Stimulated activated CD4-positive, alpha-beta T cell treated with anti-CD3 and anti-CD28 coated beads, Interleukin-15, amount 100 ng/mL, for 48 hours (primary cell): Measurements from ENCODE around the gene HBM.
"Not testable (repeated sequence)": the region's sequence is repeated elsewhere in the genome, so short reads cannot be mapped to it uniquely, and the experiment has no call there.

Experiments
- DNase-seq, 2 donors: peaks; one replicate each; pipeline ENCODE4 v3.0.0-alpha.2; 2020; ENCODE audit warnings: low read depth in 2 of 2

Gene HBM, protein sequence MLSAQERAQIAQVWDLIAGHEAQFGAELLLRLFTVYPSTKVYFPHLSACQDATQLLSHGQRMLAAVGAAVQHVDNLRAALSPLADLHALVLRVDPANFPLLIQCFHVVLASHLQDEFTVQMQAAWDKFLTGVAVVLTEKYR

DNA sequence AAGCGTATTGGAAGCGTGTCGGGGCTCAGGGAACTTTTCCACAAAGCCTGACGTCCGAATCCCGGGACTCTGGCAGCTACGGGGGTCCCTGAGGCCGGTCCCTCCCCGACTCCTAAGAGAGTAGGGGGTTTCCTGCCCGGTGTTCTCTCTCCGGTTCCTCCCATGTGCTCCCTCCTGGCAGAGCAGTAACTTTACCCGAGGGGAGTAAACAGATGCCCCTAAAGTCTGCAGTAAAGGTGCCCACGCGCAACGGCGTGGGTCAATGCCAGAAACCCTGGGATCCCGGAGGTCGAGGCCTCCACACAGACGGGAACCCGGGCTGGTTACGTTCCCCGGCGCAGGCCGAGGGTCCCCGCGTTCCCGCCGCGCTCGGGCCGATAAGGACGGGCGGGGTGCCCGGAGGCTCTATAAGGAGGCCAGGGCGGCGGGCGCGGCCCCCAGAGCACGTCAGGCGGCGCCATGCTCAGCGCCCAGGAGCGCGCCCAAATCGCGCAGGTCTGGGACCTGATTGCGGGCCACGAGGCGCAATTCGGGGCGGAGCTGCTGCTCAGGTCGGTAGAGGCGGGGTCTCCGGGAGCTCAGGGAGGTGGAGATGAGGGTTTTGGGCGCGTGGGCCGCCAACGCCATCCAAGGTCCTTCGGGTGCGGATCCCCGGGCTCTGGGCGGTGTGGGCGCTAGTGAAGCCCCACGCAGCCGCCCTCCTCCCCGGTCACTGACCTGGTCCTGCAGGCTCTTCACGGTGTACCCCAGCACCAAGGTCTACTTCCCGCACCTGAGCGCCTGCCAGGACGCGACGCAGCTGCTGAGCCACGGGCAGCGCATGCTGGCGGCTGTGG lies at the start of gene HBM:
Gene HBM (plus strand): TSS at position 440 of the 836 bp plus-strand sequence. CDS start 20 bp downstream, at position 460.
- DNase-seq = no peak

GRCh38 chr16:116015-116414 lies 49.8 kb upstream of the HBM start:
- no peak for DNase-seq

DNA sequence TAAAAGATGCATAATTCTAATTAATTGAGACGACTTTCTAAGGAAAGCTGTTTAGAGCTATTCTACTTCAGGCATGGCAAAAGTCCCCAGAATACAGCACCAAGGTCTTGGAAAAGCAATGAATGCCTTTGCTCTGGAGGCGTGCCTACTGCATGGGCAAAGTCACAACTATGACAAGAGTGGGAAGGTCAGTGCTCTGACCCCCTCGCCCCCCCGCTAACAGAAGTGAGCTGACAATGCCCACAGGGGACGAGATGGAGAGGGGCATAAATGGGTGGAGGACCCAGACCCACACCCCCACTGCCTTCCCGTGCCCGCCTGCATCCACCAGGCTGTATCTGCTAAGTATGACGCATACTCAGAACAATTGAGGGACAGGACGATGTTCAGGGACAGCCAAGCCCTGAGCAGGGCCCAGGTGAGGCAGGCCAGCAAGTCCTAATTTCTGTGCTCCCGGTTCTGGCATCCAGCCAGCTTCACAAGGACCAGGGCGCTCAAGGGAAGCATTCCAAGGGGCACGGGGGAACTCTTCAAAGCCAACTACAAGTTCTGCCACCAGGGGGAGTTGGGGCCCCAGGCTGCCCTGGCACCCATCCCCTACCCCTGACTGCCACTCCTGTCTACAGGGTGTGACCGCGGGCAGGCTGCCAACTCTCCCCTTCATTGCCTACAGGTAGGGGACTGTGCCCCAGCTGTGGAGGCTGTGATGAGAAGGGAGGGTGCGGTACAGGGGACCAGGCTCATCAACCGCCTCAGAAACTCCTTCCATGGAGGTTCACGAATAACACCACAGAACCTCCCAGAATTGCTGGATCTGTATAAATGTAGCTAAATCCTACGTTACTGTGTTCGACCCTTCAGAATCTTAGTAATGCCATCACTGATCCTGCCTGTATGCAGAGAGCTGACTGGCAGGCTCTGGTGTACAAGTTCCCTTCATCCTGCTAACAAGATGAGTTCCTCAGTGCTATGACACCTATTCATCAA lies 48.1 kb upstream of the HBM start:
- DNase-seq = peak; percentile 39 to 40

DNA sequence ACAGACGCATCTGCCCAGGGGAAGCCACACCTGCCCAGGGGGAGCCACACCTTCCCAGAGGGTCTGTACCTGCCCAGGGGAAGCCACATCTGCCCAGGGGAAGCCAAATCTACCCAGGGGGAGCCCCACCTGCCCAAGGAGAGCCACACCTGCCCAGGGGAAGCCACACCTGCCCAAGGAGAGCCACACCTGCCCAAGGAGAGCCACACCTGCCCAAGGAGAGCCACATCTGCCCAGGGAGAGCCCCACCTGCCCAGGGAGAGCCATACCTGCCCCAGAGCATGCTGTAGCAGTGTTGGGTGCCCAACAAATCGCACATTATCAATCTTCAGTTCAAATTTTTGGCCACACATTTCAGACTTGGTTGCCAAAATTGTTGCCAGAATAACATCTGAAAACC lies 46.9 kb upstream of the HBM start:
- DNase-seq = no peak

DNA sequence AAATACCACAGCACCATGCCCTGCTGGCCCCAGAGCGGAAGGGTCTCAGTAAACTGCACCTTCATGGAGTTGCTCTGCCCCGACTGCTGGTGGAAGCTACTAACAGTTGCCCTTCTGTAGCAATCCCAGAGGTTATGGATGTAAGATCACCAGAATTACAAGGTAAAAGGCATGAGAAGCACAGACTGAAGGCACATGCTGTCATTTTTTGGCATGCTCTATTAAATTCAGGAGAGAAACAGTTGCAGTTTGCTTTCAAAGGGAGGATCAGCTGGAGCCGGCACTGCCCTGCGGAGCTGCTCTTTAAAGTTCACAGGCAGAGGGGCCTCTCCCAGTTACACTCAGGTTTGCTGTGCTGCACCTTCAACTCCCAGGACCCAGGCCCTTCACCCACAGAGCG lies 46.5 kb upstream of the HBM start:
- DNase-seq = no peak

DNA sequence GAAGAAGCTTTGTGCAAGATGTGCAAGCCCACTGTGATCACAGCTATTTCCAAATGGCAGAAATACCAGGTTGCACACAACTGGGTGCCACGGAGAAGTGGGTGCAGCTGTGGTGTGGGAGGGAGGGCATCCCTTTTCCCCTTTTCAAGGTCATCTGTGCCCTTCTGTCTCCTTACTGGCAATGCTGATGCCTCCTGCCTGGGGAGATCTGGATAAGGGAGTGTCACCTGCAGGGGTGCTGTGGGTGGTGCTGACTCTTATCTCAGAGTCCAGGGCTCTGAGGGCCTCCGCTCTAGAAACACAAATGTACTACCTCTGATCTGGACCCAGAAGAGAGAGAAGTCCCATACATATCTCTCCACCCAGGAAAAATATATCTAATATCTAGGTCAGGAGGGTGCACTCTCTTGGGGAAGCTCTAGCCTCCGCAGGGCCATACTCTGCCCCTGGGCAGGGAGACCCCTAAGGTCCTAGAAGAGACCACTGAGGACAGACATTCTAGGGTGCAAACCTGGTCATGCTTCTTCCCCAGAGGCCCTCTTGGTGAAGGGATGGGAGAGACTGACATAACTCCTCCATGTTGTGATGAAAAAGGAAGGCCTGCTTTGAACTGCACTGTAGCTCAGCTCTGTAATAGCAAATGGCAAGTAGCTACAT lies 45.8 kb upstream of the HBM start:
- DNase-seq = no peak

DNA sequence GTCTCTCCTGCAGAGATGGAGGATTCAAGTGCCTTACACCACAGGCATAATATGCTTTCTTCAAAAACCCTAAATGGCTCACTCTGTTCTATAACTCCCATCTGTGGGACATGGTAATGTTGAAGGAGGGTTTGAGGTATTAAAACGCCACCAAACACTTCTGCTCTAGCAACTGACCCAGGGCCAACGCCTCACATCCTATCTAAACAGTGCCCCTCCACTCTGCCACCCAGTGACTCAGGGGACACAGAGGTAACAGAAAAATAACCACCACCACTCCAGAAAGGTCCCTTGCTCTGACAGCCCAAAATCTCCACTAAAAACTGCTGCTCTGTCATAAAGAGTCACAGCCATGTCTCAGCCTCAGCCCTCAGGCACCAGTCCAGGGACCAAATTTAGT lies 45.0 kb upstream of the HBM start:
- DNase-seq = no peak

DNA sequence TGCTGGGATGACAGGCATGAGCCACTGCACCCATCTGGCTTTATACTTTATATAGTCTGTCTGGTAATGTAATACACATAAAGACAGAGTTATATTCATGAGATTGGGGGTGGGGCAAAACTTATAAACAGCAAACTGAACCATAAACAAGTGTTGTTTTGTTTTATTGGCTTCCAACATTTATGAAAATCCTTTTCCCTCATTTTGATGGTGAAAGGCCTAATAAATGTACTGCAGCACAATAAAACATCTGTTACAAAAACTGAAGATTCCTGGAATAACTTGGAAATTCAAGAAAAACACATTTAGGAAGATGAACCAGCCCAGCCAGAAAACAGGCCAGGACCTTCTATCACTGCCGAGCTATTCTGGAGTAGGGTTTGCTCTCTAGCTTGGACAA lies 43.4 kb upstream of the HBM start:
- DNase-seq = no peak

GRCh38 chr16:123558-124350 lies 42.0 kb upstream of the HBM start:
- DNase-seq = not testable (repeated sequence)

- DNase-seq = no peak
These were observed 40.8 kb upstream of the HBM start for GRCh38 chr16:125011-125410.

- DNase-seq = no peak
These were observed 36.7 kb upstream of the HBM start for GRCh38 chr16:129075-129474.

- DNase-seq = no peak
These were observed 35.1 kb upstream of the HBM start for GRCh38 chr16:130533-131173.

- DNase-seq = no peak
These were observed 33.7 kb upstream of the HBM start for GRCh38 chr16:132120-132519.

DNA sequence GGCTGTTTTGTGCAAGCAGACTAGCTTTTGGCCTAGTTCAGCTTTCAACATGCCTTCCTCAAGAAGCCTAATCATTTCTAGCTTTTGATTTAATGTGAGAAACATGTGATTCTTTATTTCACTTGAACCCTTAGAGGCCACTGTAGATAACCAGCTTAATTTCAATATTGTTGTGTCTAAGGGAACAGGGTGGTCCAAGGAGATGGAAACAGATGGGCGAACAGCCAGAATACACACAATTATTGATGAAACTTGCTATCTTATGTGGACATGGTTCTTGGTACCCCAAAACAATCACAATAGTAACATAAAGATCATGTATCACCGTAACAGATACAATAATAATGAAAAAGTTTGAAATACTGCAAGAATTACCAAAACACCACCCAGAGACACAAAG lies 32.1 kb upstream of the HBM start:
- no peak for DNase-seq

DNA sequence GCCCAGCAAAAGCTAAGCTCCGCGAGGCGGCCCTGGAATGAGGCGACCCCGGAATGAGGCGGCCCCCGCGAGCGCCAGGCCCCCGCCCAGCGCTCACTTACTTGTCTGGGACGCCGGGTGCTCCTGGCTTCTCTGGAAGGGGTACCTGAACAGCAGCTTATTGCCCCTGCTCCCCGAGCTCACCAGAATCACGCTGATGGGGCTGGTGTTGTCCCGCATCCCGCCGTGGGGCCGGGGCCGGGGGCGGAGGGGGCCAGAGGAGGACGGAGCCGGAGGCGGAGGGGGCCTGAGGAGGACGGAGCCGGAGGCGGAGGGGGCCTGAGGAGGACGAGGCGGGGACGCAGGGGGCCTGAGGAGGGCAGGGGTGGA lies 27.7 kb upstream of the HBM start:
- DNase-seq = peak in 1 of 2 donors; percentile 5

DNA sequence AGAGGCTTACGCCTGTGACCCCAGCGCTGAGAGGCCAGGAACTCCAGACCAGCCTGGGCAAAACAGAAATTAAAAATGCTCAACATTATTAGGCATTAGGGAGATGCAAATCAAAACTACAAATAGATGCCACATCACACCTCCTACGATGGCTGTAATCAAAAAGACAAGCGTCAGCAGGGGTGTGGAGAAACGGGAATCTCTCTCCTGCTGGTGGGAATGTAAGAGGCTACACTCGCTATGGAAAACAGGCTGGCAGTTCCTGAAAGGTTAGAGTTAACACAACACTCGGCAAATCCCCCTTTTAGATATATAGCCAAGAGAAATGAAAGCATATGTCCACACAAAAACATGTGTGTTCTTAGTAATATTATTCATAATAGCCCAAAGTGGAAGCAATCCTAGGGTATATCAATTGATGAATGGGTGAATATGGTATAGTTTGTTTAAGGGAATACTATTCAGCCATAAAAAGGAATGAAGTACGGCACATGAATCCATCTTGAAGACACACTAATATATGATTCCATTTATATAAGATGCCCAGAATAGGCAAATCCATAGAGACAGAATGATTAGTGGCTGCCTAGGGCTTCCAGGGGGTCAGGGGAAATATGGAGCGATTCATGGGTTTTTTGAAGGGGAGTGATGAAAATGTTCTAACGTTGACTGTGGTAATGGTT lies 25.5 kb upstream of the HBM start:
- no peak for DNase-seq

- DNase-seq = no peak
These were observed 23.3 kb upstream of the HBM start for GRCh38 chr16:142405-142967.

GRCh38 chr16:143047-143446 lies 22.7 kb upstream of the HBM start:
- no peak for DNase-seq

GRCh38 chr16:143456-143855 lies 22.3 kb upstream of the HBM start:
- DNase-seq = no peak

DNA sequence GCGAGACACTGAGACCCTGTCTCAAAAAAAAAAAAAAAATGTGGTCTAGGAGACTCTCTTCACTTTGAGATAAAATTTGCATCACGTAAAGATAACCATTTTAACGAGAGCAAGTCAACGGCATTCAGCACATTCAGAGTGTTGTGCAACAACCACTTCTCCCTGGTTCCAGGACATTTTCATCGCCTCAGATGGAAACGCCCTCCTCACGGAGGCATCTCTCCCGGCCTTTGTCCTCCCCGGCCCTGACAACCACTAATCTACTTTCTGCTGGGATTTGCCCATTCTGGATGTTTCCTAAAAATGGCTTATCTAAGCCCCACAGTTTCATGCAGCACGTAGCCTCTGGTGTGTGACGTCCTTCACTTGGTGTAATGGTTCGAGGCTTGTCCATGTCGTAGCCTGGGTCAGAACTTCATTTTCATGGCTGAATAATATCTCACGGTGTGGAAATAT lies 21.0 kb upstream of the HBM start:
- DNase-seq = no peak
